ENCODE results near the gene GDA.

The GDA gene

GRCh38 chr9:72254901-72255545 lies 105.8 kb downstream of the GDA start:
- H3K36me3 ChIP-seq: no peaks in the 10 kb centered on the region
- no peak for DNase-seq
- H3K4me3 ChIP-seq (ENCODE audit: low read depth, low read length): no peak overlapping the region
- no peaks in the 10 kb centered on the region for H3K4me1 ChIP-seq
- H3K27me3 ChIP-seq: no peaks in the 10 kb centered on the region
- no peaks in the 10 kb centered on the region for H3K9me3 ChIP-seq
- TF ChIP-seq CTCF (IDR thresholded peaks at IDR 0.05; ENCODE audit: low read depth, low read length): no peak

- Histone ChIP-seq H3K36me3 (no peaks in the 10 kb centered on the region), H3K4me1 (no peaks in the 10 kb centered on the region), H3K4me3 (ENCODE audit: low read depth, low read length) (no peak overlapping the region), H3K9me3 (no peaks in the 10 kb centered on the region), H3K27me3 (no peaks in the 10 kb centered on the region)
- no peak for TF ChIP-seq CTCF (IDR thresholded peaks at IDR 0.05; ENCODE audit: low read depth, low read length)
- no peak for DNase-seq
Measured at GRCh38 chr9:72255569-72255968, 106.3 kb downstream of the GDA start.

GRCh38 chr9:72256931-72257330 lies 107.7 kb downstream of the GDA start:
- H3K4me1 ChIP-seq: no peaks in the 10 kb centered on the region
- DNase-seq: no peak
- H3K36me3 ChIP-seq: no peaks in the 10 kb centered on the region
- H3K9me3 ChIP-seq: no peaks in the 10 kb centered on the region
- no peak overlapping the region for H3K4me3 ChIP-seq (ENCODE audit: low read depth, low read length)
- TF ChIP-seq CTCF (IDR thresholded peaks at IDR 0.05; ENCODE audit: low read depth, low read length): no peak
- no peaks in the 10 kb centered on the region for H3K27me3 ChIP-seq

- Histone ChIP-seq H3K36me3 (no peaks in the 10 kb centered on the region), H3K4me1 (no peaks in the 10 kb centered on the region), H3K9me3 (no peaks in the 10 kb centered on the region), H3K4me3 (ENCODE audit: low read depth, low read length) (no peak overlapping the region), H3K27me3 (no peaks in the 10 kb centered on the region)
- no peak for TF ChIP-seq CTCF (IDR thresholded peaks at IDR 0.05; ENCODE audit: low read depth, low read length)
- DNase-seq: no peak
Measured at GRCh38 chr9:72257814-72258213, 108.6 kb downstream of the GDA start.

- TF ChIP-seq CTCF (IDR thresholded peaks at IDR 0.05; ENCODE audit: low read depth, low read length): no peak
- Histone ChIP-seq H3K36me3 (no peaks in the 10 kb centered on the region), H3K27me3 (no peaks in the 10 kb centered on the region), H3K9me3 (no peaks in the 10 kb centered on the region), H3K4me3 (ENCODE audit: low read depth, low read length) (no peak overlapping the region), H3K4me1 (no peaks in the 10 kb centered on the region)
- no peak for DNase-seq
Measured at GRCh38 chr9:72262063-72262462, 112.8 kb downstream of the GDA start.

GRCh38 chr9:72263572-72263971 lies 114.3 kb downstream of the GDA start:
- no peak for DNase-seq
- Histone ChIP-seq H3K36me3 (no peaks in the 10 kb centered on the region), H3K9me3 (no peaks in the 10 kb centered on the region), H3K4me3 (ENCODE audit: low read depth, low read length) (no peak overlapping the region), H3K27me3 (no peaks in the 10 kb centered on the region), H3K4me1 (no peaks in the 10 kb centered on the region)
- no peak for TF ChIP-seq CTCF (IDR thresholded peaks at IDR 0.05; ENCODE audit: low read depth, low read length)
